Measurements from ENCODE around the gene SFXN4.
A peak's percentile ranks its signal among the peaks of the same experiment; 100 is the strongest.
"Not testable (repeated sequence)": the region's sequence is repeated elsewhere in the genome, so short reads cannot be mapped to it uniquely, and the experiment has no call there.

SFXN4 gene

GRCh38 chr10:119139464-119140067, 25.9 kb downstream of the SFXN4 start:
- peak; percentile 46 to 52 for DNase-seq

GRCh38 chr10:119138346-119139306, 26.9 kb downstream of the SFXN4 start:
- DNase-seq, result no peak

GRCh38 chr10:119137878-119138277, 27.6 kb downstream of the SFXN4 start:
- DNase-seq, result not testable (repeated sequence)

DNA sequence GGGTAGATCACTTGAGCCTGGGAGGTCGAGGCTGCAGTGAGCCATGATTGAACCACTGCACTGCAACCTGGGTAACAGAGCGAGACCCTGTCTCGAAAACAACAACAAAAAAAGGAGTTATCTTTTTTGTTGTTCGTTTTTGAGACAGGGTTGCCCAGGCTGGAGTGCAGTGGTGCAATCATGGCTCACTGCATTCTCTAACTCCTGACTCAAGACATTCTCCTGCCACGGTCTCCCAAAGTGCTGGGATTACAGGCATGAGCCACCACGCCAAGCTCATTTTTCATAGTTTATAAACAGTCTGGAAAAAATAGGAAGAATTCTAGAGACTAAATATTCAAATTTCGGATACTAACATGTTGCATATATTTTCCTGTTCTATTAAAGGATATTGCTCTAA, 29.4 kb downstream of the SFXN4 start:
- DNase-seq, result no peak

GRCh38 chr10:119135513-119135881, 30.0 kb downstream of the SFXN4 start:
- DNase-seq, result no peak

- no peak for DNase-seq
Observed at GRCh38 chr10:119133949-119134348, 31.6 kb downstream of the SFXN4 start.

DNA sequence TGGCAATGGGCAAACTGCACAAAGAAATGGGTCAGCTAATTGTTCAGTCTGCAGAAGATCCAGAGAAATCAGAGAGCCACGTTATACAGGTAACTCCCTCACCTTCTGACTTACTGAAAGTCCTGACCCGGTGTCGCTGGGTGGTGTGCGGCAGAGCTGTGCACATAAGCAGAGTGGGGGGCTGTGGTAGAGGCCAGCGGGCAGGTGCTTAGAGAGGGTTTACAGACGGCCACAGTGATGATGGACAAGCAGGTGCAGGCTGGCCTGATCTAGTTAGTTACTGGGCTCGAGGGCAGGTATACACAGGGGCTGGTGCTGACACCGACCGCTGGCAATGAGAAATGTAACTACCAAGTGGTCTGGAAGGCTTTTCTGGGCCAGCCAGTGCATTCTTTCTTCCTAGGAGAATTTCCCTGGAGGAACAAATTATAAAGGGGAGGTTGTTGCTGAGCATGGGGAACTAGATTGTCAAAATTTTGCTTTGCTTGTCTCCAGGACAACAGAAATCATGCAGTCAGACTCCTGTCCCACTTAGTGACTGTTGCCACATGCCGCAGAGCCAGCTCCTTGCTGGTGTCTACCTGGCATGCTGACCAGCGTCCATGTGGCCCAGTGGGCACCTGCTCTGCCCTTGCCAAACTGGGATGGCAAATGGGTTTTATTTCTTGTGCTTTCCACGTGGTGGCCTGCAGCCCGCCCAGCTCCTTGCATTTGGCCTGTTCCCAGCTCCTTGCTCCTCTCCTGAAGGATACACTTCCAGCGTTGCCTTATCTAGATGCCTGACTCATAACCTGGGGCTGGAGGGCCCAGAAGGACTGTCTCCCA, 32.8 kb downstream of the SFXN4 start:
- DNase-seq, result no peak

DNA sequence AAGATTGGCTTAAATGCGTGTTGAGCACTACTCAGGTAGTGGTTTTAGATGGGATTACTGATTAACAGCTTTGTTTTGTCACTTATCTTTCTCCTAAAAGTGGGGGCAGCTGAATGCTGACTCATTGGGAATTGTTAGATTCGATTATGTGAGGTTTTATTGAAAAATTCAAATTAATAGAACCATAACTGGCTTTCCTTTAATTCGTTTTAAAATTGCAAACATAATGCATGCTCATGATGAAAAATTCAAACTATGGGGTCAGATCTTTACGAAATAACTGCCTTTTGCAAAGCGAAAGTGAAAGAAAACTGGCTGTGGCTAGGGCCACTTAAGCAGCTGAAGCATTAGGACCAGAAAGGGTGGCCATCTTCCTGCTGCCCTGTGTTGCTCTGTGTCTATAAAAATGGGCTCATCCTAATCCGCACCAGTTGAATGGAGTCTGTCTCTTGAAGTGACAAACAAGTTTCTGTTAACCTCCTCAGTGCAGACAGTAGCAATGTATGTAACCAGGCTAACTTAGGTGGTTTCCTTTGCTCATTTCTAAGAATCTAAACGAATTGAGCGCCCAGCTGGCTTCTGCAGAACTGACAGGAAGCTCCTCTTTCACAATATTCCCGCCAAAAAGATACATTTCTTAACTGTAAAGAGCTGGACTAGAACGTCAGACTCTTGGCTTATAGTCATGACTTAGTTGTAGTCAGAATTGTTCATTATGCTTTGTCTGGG, 33.8 kb downstream of the SFXN4 start:
- peak; percentile 32 to 50 for DNase-seq

- DNase-seq, result no peak
Observed at GRCh38 chr10:119129721-119130120, 35.8 kb downstream of the SFXN4 start.

DNA sequence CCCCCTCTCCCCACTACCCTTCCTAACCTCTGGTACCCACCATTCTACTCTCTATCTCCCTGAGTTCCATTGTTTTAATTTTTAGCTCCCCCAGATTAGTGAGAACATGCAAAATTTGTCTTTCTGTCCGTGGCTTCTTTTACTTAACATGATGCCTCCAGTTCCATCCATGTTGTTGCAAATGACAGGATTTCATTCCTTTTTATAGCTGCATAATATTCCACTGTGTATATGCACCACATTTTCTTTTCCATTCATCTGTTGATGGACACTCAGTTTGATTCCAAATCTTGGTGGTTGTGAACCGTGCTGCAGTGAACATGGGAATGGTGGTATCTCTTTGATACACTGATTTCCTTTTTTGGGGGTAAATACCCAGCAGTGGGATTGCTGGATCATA, 39.6 kb downstream of the SFXN4 start:
- no peak for DNase-seq

- DNase-seq, result no peak
Observed at GRCh38 chr10:119120875-119121274, 44.6 kb downstream of the SFXN4 start.

- DNase-seq, result no peak
Observed at GRCh38 chr10:119120413-119120867, 45.1 kb downstream of the SFXN4 start.

DNA sequence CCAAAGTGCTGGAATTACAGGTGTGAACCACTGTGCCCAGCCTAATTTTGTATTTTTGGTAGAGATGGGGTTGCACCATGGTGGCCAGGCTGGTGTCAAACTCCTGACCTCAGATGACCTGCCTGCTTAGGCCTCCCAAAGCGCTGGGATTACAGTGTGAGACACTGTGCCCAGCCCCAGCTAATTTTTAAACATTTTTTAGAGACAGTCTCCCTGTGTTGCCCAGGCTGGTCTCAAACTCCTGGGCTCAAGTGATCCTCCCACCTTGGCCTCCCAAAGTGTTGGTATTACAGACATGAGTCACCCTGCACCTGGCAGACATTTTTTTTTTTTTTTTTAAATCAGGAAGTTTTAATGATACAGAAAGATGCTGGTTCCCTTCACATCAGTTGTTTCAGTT, 46.1 kb downstream of the SFXN4 start:
- DNase-seq, result no peak

GRCh38 chr10:119118231-119118630, 47.3 kb downstream of the SFXN4 start:
- DNase-seq, result no peak

DNA sequence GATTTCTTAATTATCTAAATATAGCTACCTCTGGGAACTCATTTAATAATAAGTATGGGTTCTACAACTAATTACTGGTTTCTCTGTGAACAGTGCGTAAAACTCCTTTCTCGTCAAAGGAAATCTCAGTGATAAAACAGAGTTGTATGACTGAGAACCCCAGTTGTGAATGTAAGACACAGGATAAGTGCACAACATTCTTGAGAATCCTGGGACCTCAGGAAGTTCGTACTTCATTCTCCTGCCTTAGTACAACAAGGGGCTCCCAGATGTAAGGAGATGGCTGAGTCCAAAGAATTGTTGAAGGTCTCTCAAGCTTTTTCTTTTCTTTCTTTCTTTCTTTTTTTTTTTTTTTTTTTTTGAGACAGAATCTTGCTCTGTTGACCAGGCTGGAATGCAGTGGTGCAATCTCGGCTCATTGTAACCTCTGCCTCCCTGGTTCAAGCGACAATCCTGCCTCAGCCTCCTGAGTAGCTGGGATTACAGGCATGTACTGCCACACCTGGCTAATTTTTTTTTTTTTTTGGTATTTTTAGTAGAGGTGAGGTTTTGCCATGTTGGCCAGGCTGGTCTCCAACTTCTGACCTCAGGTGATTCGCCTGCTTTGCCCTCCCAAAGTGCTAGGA, 49.1 kb downstream of the SFXN4 start:
- DNase-seq, result no peak

GRCh38 chr10:119115926-119116325, 49.6 kb downstream of the SFXN4 start:
- DNase-seq, result no peak

GRCh38 chr10:119113751-119114732, 51.5 kb downstream of the SFXN4 start:
- DNase-seq, result no peak

DNA sequence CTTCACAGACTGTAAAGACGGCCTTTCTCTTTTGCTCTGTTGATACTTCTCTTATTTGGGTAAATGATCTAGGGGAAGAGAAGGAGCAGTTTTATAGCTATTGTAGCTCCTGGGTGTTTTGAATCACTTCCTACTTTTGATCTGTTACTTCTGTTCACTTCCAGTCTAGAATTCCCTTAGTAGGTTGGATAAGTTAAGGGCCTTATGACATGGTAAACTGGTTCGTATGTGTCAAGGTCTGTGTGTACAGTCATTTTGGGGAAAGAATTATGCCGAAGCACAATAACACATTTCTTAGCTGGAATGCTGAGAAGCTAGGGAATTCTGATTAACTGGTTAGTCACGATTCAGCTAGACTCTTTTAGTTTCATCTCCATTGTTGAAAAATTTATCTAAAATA, 53.5 kb downstream of the SFXN4 start:
- no peak for DNase-seq

DNA sequence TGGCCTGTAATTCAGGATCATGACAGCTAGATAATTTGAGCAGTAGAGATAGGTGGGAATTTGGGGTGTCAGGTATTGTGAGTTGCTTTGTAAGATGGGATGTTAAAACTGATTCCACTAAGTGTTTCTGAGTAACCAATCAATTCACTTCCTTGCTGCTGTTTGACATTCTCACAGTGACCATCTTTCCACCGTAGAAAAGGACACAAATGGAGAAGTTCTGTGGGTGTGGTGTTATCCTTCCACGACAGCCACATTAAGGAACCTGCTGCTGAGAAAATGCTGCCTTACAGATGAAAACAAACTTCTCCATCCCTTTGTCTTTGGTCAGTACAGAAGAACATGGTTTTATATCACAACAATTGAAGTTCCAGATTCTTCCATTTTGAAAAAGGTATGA, 57.7 kb downstream of the SFXN4 start:
- not testable (repeated sequence) for DNase-seq

GRCh38 chr10:119107106-119107505, 58.4 kb downstream of the SFXN4 start:
- DNase-seq, result not testable (repeated sequence)

DNA sequence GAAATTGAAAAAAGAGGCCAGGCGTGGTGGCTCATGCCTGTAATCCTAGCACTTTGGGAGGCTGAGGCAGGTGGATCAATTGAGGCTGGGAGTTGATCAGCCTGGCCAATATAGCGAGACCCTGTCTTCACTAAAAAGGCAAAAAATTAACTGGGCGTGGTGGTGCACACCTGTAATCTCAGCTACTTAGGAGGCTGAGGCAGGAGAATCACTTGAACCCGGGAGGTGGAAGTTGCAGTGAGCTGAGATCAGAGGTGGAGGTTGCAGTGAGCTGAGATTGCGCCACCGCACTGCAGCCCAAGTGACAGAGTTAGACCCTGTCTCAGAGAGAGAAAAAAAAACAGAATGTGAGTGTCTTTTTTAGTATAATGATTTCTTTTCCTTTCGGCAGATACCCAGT, 59.6 kb downstream of the SFXN4 start:
- not testable (repeated sequence) for DNase-seq
